K562 (cell line): ENCODE results near the gene ARID3A. TPM values are rescaled to one million over a fixed set of nuclear protein-coding genes. Genes with fewer than 3 reads are reported as not detected.

Experiments
- ATAC-seq: fragments of 200-7000 bp; cut with Tn5 transposase; 3 replicates; pipeline ENCODE4 v1.9.1; 2020; ENCODE audit warnings: moderate library complexity
- BruUV-seq: library from RNA; stranded (reverse); fragments of 400-500 nt; replicated peaks from 2 replicates; lab custom pipeline; 2021; lab: Mats Ljungman, UMichigan
- CTCF ChIA-PET: fragments of 300-600 bp; formaldehyde crosslinking; extraction: SDS; loops from one replicate; lab custom pipeline; 2021; ENCODE audit warnings: low intra/inter-chr PET ratio; lab: Yijun Ruan, JAX
- POLR2A ChIA-PET: fragments of 300-600, 350-650 bp; sonication (Branson Sonifier 250); formaldehyde crosslinking; extraction: SDS; loops from one replicate; lab custom pipeline; 2021; ENCODE audit warnings: antibody characterized with exemption, inconsistent platforms; lab: Yijun Ruan, JAX
- DNase-seq, 4 experiments: peaks; one replicate each; pipeline versions ENCODE4 v3.0.0 to v3.0.0-alpha.2; 2011 to 2018; ENCODE audit warnings: low spot score in 3 of 4, mixed read lengths in 3 of 4; ENCODE audit errors: extremely low read depth in 1 of 4
- FAIRE-seq: peaks from 2 replicates; lab custom pipeline; 2011; peaks lifted over from hg19 to GRCh38; lab: Jason Lieb, UNC
- H2AFZ ChIP-seq: 2 replicates; pipeline ENCODE4 v1.6.0; 2011; ENCODE audit warnings: low read depth, low read length, control low read depth, inconsistent platforms
- H3K27ac ChIP-seq: fragments of 200-600 bp; 3 replicates; pipeline ENCODE4 v1.8.0; 2011; ENCODE audit warnings: low read depth, mild to moderate bottlenecking, control low read depth, inconsistent platforms, low read length, moderate library complexity, mixed read lengths; ENCODE audit errors: extremely low read depth
- H3K27me3 ChIP-seq, 2 experiments: fragments of 300-600 bp in 1 of 2; 2 replicates in 1 of 2; 3 replicates in 1 of 2; pipeline versions ENCODE4 v1.6.0 to v1.8.0; 2011; ENCODE audit warnings: inconsistent platforms in 2 of 2, low read length in 2 of 2, mild to moderate bottlenecking in 1 of 2, mixed read lengths in 1 of 2, moderate library complexity in 1 of 2; ENCODE audit not compliant: control insufficient read depth in 2 of 2, insufficient read depth in 2 of 2
- H3K36me3 ChIP-seq: fragments of 300-600 bp; 3 replicates; pipeline ENCODE4 v1.8.0; 2011; ENCODE audit warnings: mild to moderate bottlenecking, low read length, inconsistent platforms; ENCODE audit not compliant: control insufficient read depth, insufficient read depth
- H3K4me1 ChIP-seq, 2 experiments: fragments of 200-600 bp in 1 of 2; replicated peaks in 1 of 2; 2 replicates in 1 of 2; 3 replicates in 1 of 2; pipeline versions ENCODE4 v1.5.1 to v1.8.0; 2011; ENCODE audit warnings: inconsistent platforms in 2 of 2, low read length in 2 of 2, mild to moderate bottlenecking in 1 of 2, mixed read lengths in 1 of 2, moderate library complexity in 1 of 2; ENCODE audit not compliant: control insufficient read depth in 2 of 2, insufficient read depth in 2 of 2
- H3K4me2 ChIP-seq: 2 replicates; pipeline ENCODE4 v1.6.1; 2011; ENCODE audit warnings: low read length, control low read depth, inconsistent platforms, mixed read lengths; ENCODE audit not compliant: insufficient read depth
- H3K4me3 ChIP-seq: fragments of 200-600 bp; sonication (generic), shearing (Covaris generic); 2 replicates; pipeline ENCODE4 v1.5.1; 2016; ENCODE audit warnings: control low read depth, inconsistent platforms
- H3K79me2 ChIP-seq: fragments of 200-600 bp; 3 replicates; pipeline ENCODE4 v1.8.0; 2011; ENCODE audit warnings: low read length, inconsistent platforms; ENCODE audit not compliant: control insufficient read depth, insufficient read depth
- H3K9ac ChIP-seq, 2 experiments: 2 replicates each; pipeline versions ENCODE4 v1.6.0 to v1.6.1; 2011; ENCODE audit warnings: low read depth in 2 of 2, low read length in 2 of 2, control low read depth in 1 of 2, inconsistent platforms in 1 of 2, mild to moderate bottlenecking in 1 of 2, mixed read lengths in 1 of 2; ENCODE audit not compliant: insufficient read depth in 1 of 2
- H3K9me1 ChIP-seq: one replicate; pipeline ENCODE4 v1.6.0; 2011; ENCODE audit warnings: inconsistent platforms, mild to moderate bottlenecking, low read length, moderate library complexity; ENCODE audit not compliant: control insufficient read depth, insufficient read depth
- H3K9me3 ChIP-seq: replicated peaks from 2 replicates; pipeline ENCODE4 v1.5.1; 2011; ENCODE audit warnings: low read depth, low read length, inconsistent platforms; ENCODE audit not compliant: control insufficient read depth, insufficient read depth
- H4K20me1 ChIP-seq: replicated peaks from 2 replicates; pipeline ENCODE4 v1.6.1; 2011; ENCODE audit warnings: low read length, inconsistent platforms, mixed read lengths; ENCODE audit not compliant: control insufficient read depth, insufficient read depth
- COPS2 ChIP-seq: fragments of 450-650 bp; conservative IDR thresholded peaks from 2 replicates; pipeline ENCODE4 v1.6.1; 2016; ENCODE audit warnings: mild to moderate bottlenecking, moderate library complexity
- FOXP4 ChIP-seq: sonication (generic); formaldehyde crosslinking; IDR thresholded peaks from 2 replicates; pipeline ENCODE4 v1.8.0; 2022; ENCODE audit warnings: mild to moderate bottlenecking, missing genetic modification reagents, borderline replicate concordance
- HMGN3 ChIP-seq: IDR thresholded peaks from 2 replicates; pipeline ENCODE4 v1.6.1; 2011; ENCODE audit warnings: borderline replicate concordance, low read depth, mild to moderate bottlenecking, mixed read lengths, low read length; ENCODE audit not compliant: insufficient read length; ENCODE audit errors: extremely low read depth
- MTA2 ChIP-seq: fragments of 450-650 bp; IDR thresholded peaks from 2 replicates; pipeline ENCODE4 v1.6.1; 2016; ENCODE audit warnings: low read depth
- WGBS: fragments of 100-300 bp; shearing (Covaris generic); methylation state at CpG from one replicate; pipeline ENCODE4 v1.1.6; 2016; ENCODE audit warnings: low coverage, mixed read lengths; ENCODE audit not compliant: insufficient coverage; ENCODE audit errors: missing lambda C conversion rate; 5-methylcytosine and 5-hydroxymethylcytosine counted together
- in situ Hi-C: fragments of 300-500 bp; cut with MboI; formaldehyde crosslinking; loops from 4 replicates; pipeline ENCODE4 v1.15.0; 2018; ENCODE audit warnings: inconsistent platforms, mixed read lengths
- intact Hi-C: fragments of 100-400 bp; cut with micrococcal nuclease; formaldehyde crosslinking; loops from 2 replicates; pipeline ENCODE4 v1.14.2; 2022
- polyA plus RNA-seq, 8 experiments: library from polyadenylated mRNA; depleted of rRNA in 4 of 8; stranded (reverse) in 5 of 8; unstranded in 3 of 8; fragments of >200 nt; fragmentation: Nextera tagmentation in 2 of 8; fragmentation: Illumina TruSeq in 1 of 8; extraction: Ambion mirVana in 2 of 8; extraction: Trizol in 1 of 8; gene quantifications; 2 replicates each; pipeline versions ENCODE4 v1.2.1 to v1.2.3, GENCODE V29; 2011 to 2014; ENCODE audit warnings: inconsistent platforms in 1 of 8, missing spikeins in 1 of 8
- total RNA-seq, 7 experiments: library from RNA; depleted of rRNA in 6 of 7; stranded (reverse); fragments of >200 nt in 6 of 7; fragmentation: Illumina TruSeq in 2 of 7; extraction: Trizol in 2 of 7; gene quantifications; 2 replicates each; pipeline versions ENCODE4 v1.2.1 to v1.2.3, GENCODE V29; 2011 to 2021; ENCODE audit warnings: low replicate concordance in 1 of 7

The ARID3A gene
- total and polyA plus RNA-seq, 9 of the 15 experiments (the other 6 are each of a cell fraction or from before 2014, with no cell fraction given) = 1.4 to 118 (median 31.2) TPM

GRCh38 chr19:934865-935479 lies 9.1 kb downstream of the ARID3A start:
- no peak overlapping the region for H3K9ac ChIP-seq
- BruUV-seq = no TSS peak

More at GRCh38 chr19:934865-935479, 9.1 kb downstream of the ARID3A start:
- peaks cover 4% of the 10 kb centered on the region for H3K9me1 ChIP-seq
- H3K27ac ChIP-seq = no peak overlapping the region
- TF ChIP-seq COPS2 = no peak
- TF ChIP-seq MTA2 = no peak
- TF ChIP-seq HMGN3 = peak; percentile 34
- TF ChIP-seq FOXP4 = no peak
- no peak overlapping the region for H3K4me2 ChIP-seq
- H3K4me3 ChIP-seq = no peak overlapping the region
- no peaks in the 10 kb centered on the region for H3K27me3 ChIP-seq
- peaks cover 0 to 50% of the 10 kb centered on the region in 2 experiments; a peak in 3 of 5 replicates for H3K4me1 ChIP-seq
- FAIRE-seq = no peak
- in situ Hi-C loops (no loop called here), intact Hi-C loops (no loop called here)
- 88% methylated on average over 21 of the region's 31 CpGs for WGBS
- no peaks in the 10 kb centered on the region for H3K9me3 ChIP-seq
- ChIA-PET CTCF (no interaction called here), POLR2A (interaction anchor here (1.0 to 1.2 kb wide), 2 partner anchors 9 to 12 kb away, joined by 4 to 5 read pairs; no protein-coding TSS in a partner anchor)
- 0 out of 2 replicates have a peak, but pooled peaks cover 3% of the 10 kb centered on the region for H4K20me1 ChIP-seq
- peaks cover 82% of the 10 kb centered on the region; the same call in 2 of the 3 replicates for H3K36me3 ChIP-seq
- no peak overlapping the region for H2AFZ ChIP-seq
- DNase-seq = no peak
- H3K79me2 ChIP-seq = peaks cover 78% of the 10 kb centered on the region
- ATAC-seq = no peak
